ENCODE results near the gene NLRC5. TPM values are rescaled to one million over a fixed set of nuclear protein-coding genes. Genes with fewer than 3 reads are reported as not detected.

Gene NLRC5
- 5.8 and 6.7 TPM in 2 replicates for total RNA-seq

GRCh38 chr16:56988948-56989945 lies at the start of gene NLRC5:
NLRC5 (plus strand) TSS chr16:56989557; CDS start chr16:57020713, 31,156 bp downstream.

GRCh38 chr16:56961851-56962281 lies 27.5 kb upstream of the NLRC5 start, which contains the start of gene CETP:
CETP (plus strand) TSS chr16:56961950; CDS start chr16:56961980, 30 bp downstream.

GRCh38 chr16:57091975-57092785 lies 102.8 kb downstream of the NLRC5 start, which contains the start of gene CPNE2:
CPNE2 (plus strand) TSS chr16:57092583; CDS start chr16:57110743, 18,160 bp downstream.

Other genes starting within 250 kb of the NLRC5 start
- gene SLC12A3, start 124.3 kb upstream of the NLRC5 start, total RNA-seq, result not detected in 2 replicates
- 138 and 188 TPM in 2 replicates for gene HERPUD1, start 57.4 kb upstream of the NLRC5 start, total RNA-seq
- not detected in 2 replicates for gene CETP, start 27.6 kb upstream of the NLRC5 start, total RNA-seq
- gene CPNE2, start 103.0 kb downstream of the NLRC5 start, total RNA-seq, result 23.7 and 24.6 TPM in 2 replicates
- gene PSME3IP1, start 196.5 kb downstream of the NLRC5 start, total RNA-seq, result 41.0 and 41.3 TPM in 2 replicates
- gene RSPRY1, start 196.8 kb downstream of the NLRC5 start, total RNA-seq, result 25.2 and 32.3 TPM in 2 replicates

All from pericardium fibroblast (primary cell).